Measurements from ENCODE around the gene ACTG2.
"Not testable (repeated sequence)": the region's sequence is repeated elsewhere in the genome, so short reads cannot be mapped to it uniquely, and the experiment has no call there.

ACTG2 gene

DNA sequence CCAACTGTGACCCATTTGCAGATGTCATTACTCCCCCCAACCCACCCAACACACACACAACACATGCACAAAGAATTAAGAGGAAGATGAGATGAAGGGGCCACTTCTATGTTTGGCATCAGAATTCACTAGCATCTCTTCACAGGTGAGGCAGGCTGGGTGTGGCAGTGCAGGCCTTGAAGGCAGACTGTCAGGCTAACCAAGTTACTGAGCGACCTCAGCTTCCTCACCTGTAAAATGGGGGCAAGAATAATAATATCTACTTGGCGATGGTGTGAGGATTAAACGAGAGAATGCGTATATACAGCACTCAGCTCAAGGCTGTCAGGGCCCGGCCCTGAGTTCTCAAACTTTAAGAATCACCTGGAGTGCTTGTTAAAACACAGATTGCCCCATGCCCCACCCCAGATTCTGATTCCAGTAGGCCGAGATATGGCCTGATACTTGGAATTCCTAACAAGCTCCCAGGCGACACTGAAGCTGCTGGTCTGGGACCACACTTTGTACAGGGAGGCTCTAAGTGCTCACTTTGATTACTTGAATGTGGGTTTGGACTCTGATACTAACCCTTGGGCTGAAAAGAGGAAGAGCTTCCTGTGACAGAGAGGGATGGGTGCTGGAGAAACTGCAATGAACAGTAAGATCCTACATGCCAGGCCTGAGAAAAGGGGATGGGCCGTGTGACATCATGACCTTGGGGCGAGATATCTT lies 1.1 kb downstream of the ACTG2 start:
- no peak for DNase-seq

DNA sequence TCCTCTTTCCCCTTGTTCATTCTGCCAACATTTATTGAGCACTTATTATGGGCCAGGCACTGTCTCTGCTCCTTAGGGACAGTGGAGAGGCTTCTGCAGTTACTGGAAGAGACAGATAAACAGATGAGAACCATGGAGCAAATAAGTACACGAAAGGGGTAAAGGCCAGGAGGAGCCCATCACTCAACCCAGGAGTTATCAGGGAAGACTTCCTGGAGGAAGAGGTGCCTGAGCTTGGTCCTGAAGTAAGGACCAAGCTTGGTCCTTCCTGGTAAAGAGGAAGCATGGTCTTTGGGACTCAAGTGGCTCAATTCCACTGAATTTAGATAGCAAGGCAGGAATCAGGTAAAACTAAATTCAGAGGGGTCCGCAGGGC lies 1.7 kb downstream of the ACTG2 start:
- DNase-seq = no peak

DNA sequence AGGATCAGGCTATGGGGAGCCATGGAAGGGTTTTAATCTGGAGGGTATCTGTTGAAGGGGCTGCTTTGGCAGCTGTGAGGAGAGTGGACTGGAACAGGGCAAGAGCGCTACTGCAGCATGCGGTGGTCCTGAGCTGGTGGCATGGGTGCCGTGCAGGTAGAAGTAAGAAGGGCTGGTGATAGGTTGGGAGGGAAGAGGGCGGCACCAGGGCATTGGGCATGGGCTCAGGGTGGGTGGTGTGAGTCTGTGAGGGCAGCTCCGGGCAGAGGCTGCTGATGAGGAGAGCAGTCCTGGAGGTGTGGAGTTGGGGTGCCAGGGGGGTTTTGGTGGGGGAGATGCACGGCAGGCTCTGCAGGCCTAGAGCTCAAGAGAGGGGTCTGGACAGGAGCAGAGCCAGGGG lies 2.1 kb downstream of the ACTG2 start:
- no peak for DNase-seq

GRCh38 chr2:73895473-73895872 lies 2.7 kb downstream of the ACTG2 start:
- DNase-seq = no peak

GRCh38 chr2:73896362-73897239 lies 3.8 kb downstream of the ACTG2 start:
- DNase-seq = peak; percentile 21

GRCh38 chr2:73897240-73897583 lies 4.4 kb downstream of the ACTG2 start:
- no peak for DNase-seq

GRCh38 chr2:73897934-73898333 lies 5.1 kb downstream of the ACTG2 start:
- no peak for DNase-seq

- no peak for DNase-seq
Observed at GRCh38 chr2:73899801-73900336, 7.1 kb downstream of the ACTG2 start.

- no peak for DNase-seq
Observed at GRCh38 chr2:73901143-73901542, 8.3 kb downstream of the ACTG2 start.

DNA sequence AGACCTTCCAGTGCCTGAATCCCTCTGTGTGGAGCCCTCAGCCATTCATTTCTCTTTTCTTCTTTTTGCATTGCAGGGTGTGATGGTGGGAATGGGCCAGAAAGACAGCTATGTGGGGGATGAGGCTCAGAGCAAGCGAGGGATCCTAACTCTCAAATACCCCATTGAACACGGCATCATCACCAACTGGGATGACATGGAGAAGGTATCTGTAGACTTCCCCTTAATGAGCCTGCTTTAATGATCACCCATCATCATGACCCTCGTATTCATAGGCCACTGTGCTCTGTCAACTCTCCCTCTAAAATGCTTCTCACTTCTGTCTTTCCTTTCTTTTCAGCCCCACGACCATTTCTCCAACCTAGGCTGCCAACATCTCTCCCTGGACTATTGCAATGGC lies 9.5 kb downstream of the ACTG2 start:
- DNase-seq = no peak

- no peak for DNase-seq
Observed at GRCh38 chr2:73903313-73903712, 10.5 kb downstream of the ACTG2 start.

GRCh38 chr2:73903949-73904613 lies 11.3 kb downstream of the ACTG2 start:
- not testable (repeated sequence) for DNase-seq

GRCh38 chr2:73904952-73905351 lies 12.1 kb downstream of the ACTG2 start:
- DNase-seq = no peak

DNA sequence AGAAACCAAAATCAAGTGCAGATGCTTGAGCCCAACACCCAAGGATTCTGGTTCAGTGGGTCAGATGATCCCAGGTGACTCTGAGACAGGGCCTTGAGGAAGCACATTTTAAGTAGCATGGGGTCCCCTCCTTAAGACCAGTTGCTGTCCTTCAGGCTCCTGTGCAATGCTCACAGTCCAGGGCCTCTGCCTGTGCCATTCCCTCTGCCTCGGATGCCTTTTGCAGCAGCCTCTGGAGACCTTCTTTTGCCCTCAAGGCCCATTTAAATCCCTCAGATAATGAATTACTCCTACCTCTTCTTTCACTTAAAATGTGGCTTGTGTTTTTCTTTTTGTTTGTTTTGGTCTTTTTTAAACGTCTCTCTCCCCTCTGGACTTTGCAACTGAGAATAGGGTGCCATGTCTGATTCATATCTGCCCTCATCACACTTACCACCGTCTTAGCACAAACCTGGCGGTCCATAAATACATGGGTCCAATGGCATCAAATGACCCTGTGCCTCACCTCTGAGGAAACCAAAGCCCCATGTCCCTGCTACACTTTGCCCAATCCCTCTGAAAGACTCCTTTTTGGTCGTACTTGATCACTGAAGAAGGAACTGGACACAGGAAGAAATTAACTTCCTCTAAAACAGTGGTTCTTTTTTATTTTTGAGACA lies 14.2 kb downstream of the ACTG2 start:
- DNase-seq = no peak

- DNase-seq = peak; percentile 67
Observed at GRCh38 chr2:73907840-73908452, 15.1 kb downstream of the ACTG2 start.

GRCh38 chr2:73908689-73909652 lies 16.2 kb downstream of the ACTG2 start:
- DNase-seq = no peak

DNA sequence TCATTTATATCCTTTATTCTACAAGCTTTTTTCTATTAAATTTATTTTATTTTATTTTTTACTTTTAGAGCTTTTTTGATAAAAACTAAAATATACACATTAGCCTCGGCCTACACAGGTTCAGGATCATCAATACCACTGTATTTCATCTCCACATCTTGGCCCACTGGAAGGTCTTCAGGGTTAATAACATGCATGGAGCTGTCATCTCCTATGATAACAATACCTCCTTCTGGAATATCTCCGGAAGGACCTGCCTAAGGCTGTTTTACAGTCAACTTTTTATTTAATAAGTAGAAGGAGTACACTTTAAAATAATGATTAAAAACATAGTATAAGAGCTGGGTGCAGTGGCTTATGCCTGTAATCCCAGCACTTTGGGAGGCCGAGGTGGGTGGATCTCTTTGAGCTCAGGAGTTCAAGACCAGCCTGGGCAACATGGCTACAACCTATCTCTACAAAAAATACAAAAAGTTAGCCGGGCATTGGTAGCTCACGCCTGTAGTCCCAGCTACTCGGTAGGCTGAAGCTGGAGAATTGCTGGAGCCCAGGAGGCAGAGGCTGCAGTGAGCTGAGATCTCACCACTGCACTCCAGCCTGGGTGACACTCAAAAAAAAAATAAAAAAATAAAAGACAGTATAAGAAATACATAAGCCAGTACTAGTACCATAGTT lies 18.2 kb downstream of the ACTG2 start:
- DNase-seq = no peak

- DNase-seq = no peak
Observed at GRCh38 chr2:73911548-73912208, 18.9 kb downstream of the ACTG2 start.

GRCh38 chr2:73913414-73914054 lies 20.7 kb downstream of the ACTG2 start:
- DNase-seq = no peak

DNA sequence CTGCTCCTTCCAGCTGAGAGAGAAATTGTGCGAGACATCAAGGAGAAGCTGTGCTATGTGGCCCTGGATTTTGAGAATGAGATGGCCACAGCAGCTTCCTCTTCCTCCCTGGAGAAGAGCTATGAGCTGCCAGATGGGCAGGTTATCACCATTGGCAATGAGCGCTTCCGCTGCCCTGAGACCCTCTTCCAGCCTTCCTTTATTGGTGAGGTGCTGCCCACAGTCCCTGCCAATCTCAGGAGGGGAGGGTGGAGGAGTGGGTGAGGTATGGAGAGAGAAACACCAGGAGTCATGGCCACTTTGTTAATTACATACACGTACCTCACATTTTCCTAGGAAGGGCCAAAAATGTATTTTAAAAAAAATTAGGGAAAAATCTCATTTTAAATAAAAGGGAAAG lies 21.9 kb downstream of the ACTG2 start:
- no peak for DNase-seq
